GM10266 (cell line): Measurements from ENCODE around the gene TNRC6A.

Experiments
- DNase-seq: peaks from one replicate; pipeline ENCODE4 v3.0.0; 2012; ENCODE audit errors: extremely low spot score
- CTCF ChIP-seq: IDR thresholded peaks from 2 replicates; pipeline ENCODE4 v1.5.1; 2012; ENCODE audit warnings: mild to moderate bottlenecking, low read depth; ENCODE audit not compliant: control insufficient read depth, insufficient read depth; ENCODE audit errors: missing control alignments

The TNRC6A gene

GRCh38 chr16:24845726-24846547, 116.5 kb downstream of the TNRC6A start, which contains the start of gene SLC5A11:
Gene SLC5A11 (plus strand): TSS chr16:24845963. CDS start chr16:24858644, 12,681 bp downstream.
- no peak for TF ChIP-seq CTCF
- DNase-seq: no peak

GRCh38 chr16:24846548-24847357, 117.3 kb downstream of the TNRC6A start:
- no peak for TF ChIP-seq CTCF
- DNase-seq: no peak

GRCh38 chr16:24847358-24847664, 117.9 kb downstream of the TNRC6A start:
- no peak for TF ChIP-seq CTCF
- DNase-seq: no peak

DNA sequence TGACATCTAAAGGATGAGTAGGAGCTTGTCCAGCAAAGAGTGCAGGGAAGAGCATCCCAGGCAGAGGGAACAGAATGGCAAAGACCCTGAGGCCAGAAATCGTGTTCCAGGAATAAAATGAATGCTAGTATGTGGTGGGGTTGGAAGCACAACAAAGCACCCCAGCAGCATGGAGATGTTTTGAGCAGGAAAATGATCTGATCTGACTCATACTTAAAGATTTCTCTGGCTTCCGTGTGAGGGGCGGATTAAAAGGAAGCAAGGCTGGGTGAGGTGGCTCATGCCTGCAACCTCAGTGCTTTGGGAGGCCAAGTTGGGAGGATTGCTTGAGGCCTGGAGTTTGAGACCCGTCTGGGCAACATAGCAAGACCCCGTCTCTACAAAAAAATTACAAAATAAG, 118.6 kb downstream of the TNRC6A start:
- no peak for DNase-seq
- TF ChIP-seq CTCF: no peak

GRCh38 chr16:24849641-24850040, 120.2 kb downstream of the TNRC6A start:
- DNase-seq: no peak
- TF ChIP-seq CTCF: no peak

- DNase-seq: no peak
- no peak for TF ChIP-seq CTCF
Measured at GRCh38 chr16:24850289-24850938, 121.0 kb downstream of the TNRC6A start.
